ENCODE measurements around the gene KIF18A.
"Not testable (repeated sequence)": the region's sequence is repeated elsewhere in the genome, so short reads cannot be mapped to it uniquely, and the experiment has no call there.

GRCh38 chr11:28136157-28136556, 28.2 kb upstream of the KIF18A start:
- not testable (repeated sequence) for TF ChIP-seq YY1 (IDR thresholded peaks at IDR 0.05; ENCODE audit: borderline replicate concordance in 1 of 3, control insufficient read depth in 1 of 3, extremely low read depth in 1 of 3, insufficient read depth in 3 of 3, insufficient read length in 1 of 3, insufficient replicate concordance in 2 of 3, low read depth in 1 of 3, low read length in 2 of 3); EZH2 (IDR thresholded peaks at IDR 0.05; ENCODE audit: borderline replicate concordance, low read depth, low read length); NFIC (IDR thresholded peaks at IDR 0.05); ASH1L (IDR thresholded peaks at IDR 0.05; ENCODE audit: borderline replicate concordance, low read depth, partially characterized antibody); SIN3A (IDR thresholded peaks at IDR 0.05; ENCODE audit: borderline replicate concordance in 2 of 2, control insufficient read depth in 1 of 2, low read depth in 2 of 2, low read length in 2 of 2)

Data from K562 (cell line).